GM12878 (cell line): ENCODE data around the gene INCA1.

Experiments
- BRCA1 ChIP-seq: IDR thresholded peaks from 2 replicates; pipeline ENCODE4 v1.6.1; 2011; ENCODE audit warnings: low read depth, low read length, improper control_type of control experiment
- CTCF ChIP-seq, 3 experiments: IDR thresholded peaks in 2 of 3; conservative IDR thresholded peaks in 1 of 3; 2 replicates each; pipeline ENCODE4 v1.5.1; 2011; ENCODE audit warnings: low read depth in 3 of 3, low read length in 3 of 3, mild to moderate bottlenecking in 3 of 3, control low read depth in 2 of 3, moderate library complexity in 2 of 3, inconsistent platforms in 1 of 3, mixed read lengths in 1 of 3; ENCODE audit not compliant: control insufficient read depth in 2 of 3, insufficient read depth in 1 of 3; ENCODE audit errors: extremely low read depth in 1 of 3
- EP300 ChIP-seq, 2 experiments: fragments of 150-350 bp in 1 of 2; IDR thresholded peaks; 2 replicates each; pipeline ENCODE4 v1.6.1; 2011 to 2012; ENCODE audit warnings: low read depth in 2 of 2, low read length in 2 of 2, borderline replicate concordance in 1 of 2, improper control_type of control experiment in 1 of 2, inconsistent platforms in 1 of 2; ENCODE audit not compliant: control insufficient read depth in 1 of 2
- ESRRA ChIP-seq: IDR thresholded peaks from 2 replicates; pipeline ENCODE4 v1.6.1; 2012; ENCODE audit warnings: mild to moderate bottlenecking, low read length, improper control_type of control experiment
- FOXK2 ChIP-seq: fragments of 450-650 bp; IDR thresholded peaks from 2 replicates; pipeline ENCODE4 v1.6.1; 2017; ENCODE audit warnings: mild to moderate bottlenecking, moderate library complexity
- HCFC1 ChIP-seq: fragments of 150-350 bp; IDR thresholded peaks from 2 replicates; pipeline ENCODE4 v1.6.1; 2014; ENCODE audit warnings: low read length
- JUND ChIP-seq: IDR thresholded peaks from 2 replicates; pipeline ENCODE4 v1.6.1; 2012; ENCODE audit warnings: low read depth, mild to moderate bottlenecking, low read length, improper control_type of control experiment, moderate library complexity
- RCOR1 ChIP-seq: conservative IDR thresholded peaks from 2 replicates; pipeline ENCODE4 v1.6.1; 2012; ENCODE audit warnings: low read depth, low read length, improper control_type of control experiment
- REST ChIP-seq: IDR thresholded peaks from 2 replicates; pipeline ENCODE4 v1.6.1; 2012; ENCODE audit warnings: mild to moderate bottlenecking, low read depth, low read length
- TAF1 ChIP-seq: IDR thresholded peaks from 2 replicates; pipeline ENCODE4 v1.6.1; 2011; ENCODE audit warnings: mild to moderate bottlenecking, low read depth, low read length, borderline replicate concordance
- TF ChIP-seq, protein P1 (sequence below): fragments of 450-650 bp; IDR thresholded peaks from 2 replicates; pipeline ENCODE4 v1.6.1; 2014; ENCODE audit warnings: mild to moderate bottlenecking

GRCh38 chr17:4997302-4998026 is at the start of gene INCA1, which contains the start of gene KIF1C:
- TF ChIP-seq TAF1, result no peak
- TF ChIP-seq ESRRA, result no peak
- TF ChIP-seq JUND, result 0 out of 2 replicates have a peak, but pooled peaks have one; percentile 35
- TF ChIP-seq RCOR1, result no peak
- TF ChIP-seq EP300 (IDR thresholded peaks at IDR 0.05; ENCODE audit: borderline replicate concordance in 1 of 2, control insufficient read depth in 1 of 2, low read depth in 2 of 2, low read length in 2 of 2), result no peak
- no peak for TF ChIP-seq BRCA1
- no peak for TF ChIP-seq CTCF (IDR thresholded peaks at IDR 0.05 in 2 of 3, conservative IDR thresholded peaks at IDR 0.05 in 1 of 3; ENCODE audit: control insufficient read depth in 2 of 3, extremely low read depth in 1 of 3, insufficient read depth in 1 of 3, low read depth in 3 of 3, low read length in 3 of 3)
- TF ChIP-seq REST, result no peak
- TF ChIP-seq, protein P1, sequence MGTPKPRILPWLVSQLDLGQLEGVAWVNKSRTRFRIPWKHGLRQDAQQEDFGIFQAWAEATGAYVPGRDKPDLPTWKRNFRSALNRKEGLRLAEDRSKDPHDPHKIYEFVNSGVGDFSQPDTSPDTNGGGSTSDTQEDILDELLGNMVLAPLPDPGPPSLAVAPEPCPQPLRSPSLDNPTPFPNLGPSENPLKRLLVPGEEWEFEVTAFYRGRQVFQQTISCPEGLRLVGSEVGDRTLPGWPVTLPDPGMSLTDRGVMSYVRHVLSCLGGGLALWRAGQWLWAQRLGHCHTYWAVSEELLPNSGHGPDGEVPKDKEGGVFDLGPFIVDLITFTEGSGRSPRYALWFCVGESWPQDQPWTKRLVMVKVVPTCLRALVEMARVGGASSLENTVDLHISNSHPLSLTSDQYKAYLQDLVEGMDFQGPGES, result no peak
- TF ChIP-seq HCFC1, result no peak
- TF ChIP-seq FOXK2, result no peak
